ENCODE measurements around the gene DARS1.

The DARS1 gene

DNA sequence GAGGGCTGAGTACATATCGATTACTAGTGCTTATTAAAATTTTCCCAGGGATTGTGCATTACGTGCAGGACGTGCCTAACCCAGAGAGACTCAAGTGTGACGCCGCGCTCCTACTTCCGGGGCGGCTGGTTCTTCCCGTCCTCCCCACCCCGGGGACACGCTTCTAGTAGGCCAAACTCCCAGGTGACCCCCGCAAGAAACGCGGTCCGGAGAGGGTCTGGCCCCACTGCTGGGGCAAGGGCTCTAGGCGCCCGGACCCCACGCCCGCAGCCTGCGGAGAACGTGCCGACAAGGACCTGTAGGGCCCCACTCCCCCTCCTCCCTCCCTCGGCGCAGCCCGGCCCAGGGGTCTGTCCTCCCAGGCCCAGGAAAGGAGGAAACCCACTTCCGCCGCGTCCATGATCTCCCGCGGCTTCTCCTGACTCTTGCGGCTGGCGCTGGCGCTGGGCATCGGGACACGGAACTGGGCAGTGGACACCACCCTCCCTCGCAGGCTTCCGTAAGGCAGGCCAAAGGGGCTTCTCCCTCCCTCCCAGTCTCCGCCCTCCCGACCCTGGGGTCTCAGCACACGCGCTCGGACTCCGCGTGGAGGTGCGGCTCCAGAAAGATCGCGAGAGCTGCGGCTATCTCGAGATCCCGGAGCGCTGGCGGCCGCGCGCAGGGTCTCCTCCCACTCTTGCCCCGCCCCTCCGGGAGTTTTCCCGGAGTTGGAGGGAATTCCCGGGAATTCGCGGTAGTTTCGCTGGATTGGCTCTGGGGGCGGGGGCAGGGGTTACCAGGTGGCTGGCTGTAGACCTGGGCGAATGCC is at the start of gene DARS1:
DARS1 (minus strand) TSS at position 609 of the 808 bp plus-strand sequence; CDS start at position 451, 158 bp downstream.
- Mint-ChIP-seq H3K36me3 (ENCODE audit: low read depth) (peaks cover 45% of the 10 kb centered on the region), H3K27me3 (ENCODE audit: low read depth) (no peaks in the 10 kb centered on the region), H3K27ac (peak within 1 kb of the TSS; percentile 97), H3K4me1 (ENCODE audit: low read depth) (peaks cover 44% of the 10 kb centered on the region), H3K9me3 (peaks cover 4% of the 10 kb centered on the region), H3K4me3 (peak within 1 kb of the TSS; percentile 96)
- peak; percentile 88 for DNase-seq (ENCODE audit: low spot score)

DNA sequence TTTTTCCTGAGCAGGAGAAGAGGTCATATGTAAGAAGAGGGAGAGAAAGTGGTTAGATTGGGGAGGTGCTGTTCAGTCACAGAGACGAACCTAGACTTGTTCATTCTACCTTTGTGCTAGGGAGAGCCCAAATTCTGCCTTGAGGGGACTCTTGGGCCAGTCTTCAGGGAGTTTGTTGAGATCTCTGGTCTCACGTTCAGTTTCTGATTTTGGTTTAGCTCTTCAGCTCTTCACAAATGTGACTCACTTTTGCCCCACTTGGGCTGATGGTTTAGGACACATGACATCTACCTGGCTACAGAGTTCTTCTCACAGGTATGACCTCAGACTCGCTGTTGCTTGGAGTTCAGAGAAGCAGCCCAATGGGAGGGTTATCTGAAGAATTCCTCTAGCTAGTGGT is 49.2 kb upstream of the DARS1 start:
- no peak for DNase-seq (ENCODE audit: low spot score)
- no peak overlapping the region for H3K4me3 Mint-ChIP-seq
- H3K36me3 Mint-ChIP-seq (ENCODE audit: low read depth): no peaks in the 10 kb centered on the region
- no peak overlapping the region for H3K27ac Mint-ChIP-seq
- peaks cover 2% of the 10 kb centered on the region for H3K27me3 Mint-ChIP-seq (ENCODE audit: low read depth)
- H3K9me3 Mint-ChIP-seq: peaks cover 4% of the 10 kb centered on the region
- H3K4me1 Mint-ChIP-seq (ENCODE audit: low read depth): peaks cover 10% of the 10 kb centered on the region

DNA sequence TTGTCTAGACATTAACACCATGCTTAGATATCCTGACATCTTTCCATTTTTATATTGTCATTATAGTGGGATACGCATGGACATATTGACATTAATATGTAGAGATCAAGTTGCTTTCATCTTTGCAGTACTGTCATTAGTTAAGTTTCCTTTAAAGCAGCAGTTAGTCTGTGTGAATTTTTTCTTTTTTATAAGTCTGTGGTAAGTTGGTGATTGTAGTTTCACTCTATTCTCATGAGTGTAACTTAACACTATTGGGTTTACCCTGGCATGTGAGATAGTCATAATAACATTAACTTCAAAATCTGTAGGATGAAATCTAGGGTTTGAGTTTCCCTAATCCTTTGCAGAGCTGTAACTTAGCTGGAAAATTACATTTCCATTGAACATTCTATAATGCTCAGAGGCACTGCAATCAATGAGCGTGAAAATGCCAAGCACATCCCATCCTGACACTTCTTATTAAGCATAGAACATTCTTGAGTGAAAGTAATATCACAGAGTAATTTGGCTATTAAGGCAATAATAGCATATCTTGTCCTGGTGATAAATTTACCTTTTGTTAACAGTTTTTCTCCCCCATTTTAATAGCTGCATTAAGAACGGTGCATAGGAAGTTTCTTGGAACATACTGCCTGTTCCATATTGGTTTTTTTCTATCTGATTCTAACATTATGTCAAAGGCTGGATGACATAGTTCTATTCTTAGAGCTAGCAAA is 47.5 kb upstream of the DARS1 start:
- DNase-seq (ENCODE audit: low spot score): no peak
- Mint-ChIP-seq H3K36me3 (ENCODE audit: low read depth) (no peaks in the 10 kb centered on the region), H3K27ac (no peak overlapping the region), H3K9me3 (peaks cover 2% of the 10 kb centered on the region), H3K27me3 (ENCODE audit: low read depth) (peaks cover 2% of the 10 kb centered on the region), H3K4me3 (no peak overlapping the region), H3K4me1 (ENCODE audit: low read depth) (peaks cover 10% of the 10 kb centered on the region)

DNA sequence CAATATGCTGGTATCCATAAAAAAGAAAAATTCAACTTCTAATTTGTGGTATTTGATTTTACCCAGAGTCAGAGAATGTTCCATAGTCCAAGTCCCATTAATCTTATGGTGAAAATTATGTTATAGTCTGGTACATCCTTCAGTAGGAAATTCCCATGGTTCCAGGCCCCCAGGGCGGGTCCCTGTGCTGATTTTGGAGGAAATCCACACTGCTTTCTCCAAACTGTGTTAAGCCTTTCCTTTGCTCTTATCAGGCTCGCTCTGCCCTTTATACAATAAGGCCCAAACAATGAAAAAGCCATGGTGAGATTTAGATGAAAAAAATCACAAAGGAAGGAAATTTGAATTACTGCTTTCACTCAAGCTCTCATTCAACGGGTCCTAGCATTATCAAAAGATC is 46.8 kb upstream of the DARS1 start:
- Mint-ChIP-seq H3K27me3 (ENCODE audit: low read depth) (peaks cover 2% of the 10 kb centered on the region), H3K4me3 (no peak overlapping the region), H3K4me1 (ENCODE audit: low read depth) (peaks cover 10% of the 10 kb centered on the region), H3K36me3 (ENCODE audit: low read depth) (no peaks in the 10 kb centered on the region), H3K9me3 (no peaks in the 10 kb centered on the region), H3K27ac (no peak overlapping the region)
- no peak for DNase-seq (ENCODE audit: low spot score)

- Mint-ChIP-seq H3K4me1 (ENCODE audit: low read depth) (peaks cover 9% of the 10 kb centered on the region), H3K9me3 (no peaks in the 10 kb centered on the region), H3K36me3 (ENCODE audit: low read depth) (no peaks in the 10 kb centered on the region), H3K27ac (no peak overlapping the region), H3K4me3 (no peak overlapping the region), H3K27me3 (ENCODE audit: low read depth) (peaks cover 2% of the 10 kb centered on the region)
- no peak for DNase-seq (ENCODE audit: low spot score)
Measured at GRCh38 chr2:136031711-136032110, 46.3 kb upstream of the DARS1 start.

- Mint-ChIP-seq H3K9me3 (no peaks in the 10 kb centered on the region), H3K4me1 (ENCODE audit: low read depth) (peaks cover 11% of the 10 kb centered on the region), H3K27ac (no peak overlapping the region), H3K36me3 (ENCODE audit: low read depth) (no peaks in the 10 kb centered on the region), H3K27me3 (ENCODE audit: low read depth) (peaks cover 2% of the 10 kb centered on the region), H3K4me3 (no peak overlapping the region)
- no peak for DNase-seq (ENCODE audit: low spot score)
Measured at GRCh38 chr2:136030406-136030805, 45.0 kb upstream of the DARS1 start.

GRCh38 chr2:136029149-136029548 is 43.7 kb upstream of the DARS1 start:
- H3K4me1 Mint-ChIP-seq (ENCODE audit: low read depth): peaks cover 17% of the 10 kb centered on the region
- no peaks in the 10 kb centered on the region for H3K36me3 Mint-ChIP-seq (ENCODE audit: low read depth)
- no peaks in the 10 kb centered on the region for H3K27me3 Mint-ChIP-seq (ENCODE audit: low read depth)
- H3K4me3 Mint-ChIP-seq: no peak overlapping the region
- no peak overlapping the region for H3K27ac Mint-ChIP-seq
- no peaks in the 10 kb centered on the region for H3K9me3 Mint-ChIP-seq
- no peak for DNase-seq (ENCODE audit: low spot score)

DNA sequence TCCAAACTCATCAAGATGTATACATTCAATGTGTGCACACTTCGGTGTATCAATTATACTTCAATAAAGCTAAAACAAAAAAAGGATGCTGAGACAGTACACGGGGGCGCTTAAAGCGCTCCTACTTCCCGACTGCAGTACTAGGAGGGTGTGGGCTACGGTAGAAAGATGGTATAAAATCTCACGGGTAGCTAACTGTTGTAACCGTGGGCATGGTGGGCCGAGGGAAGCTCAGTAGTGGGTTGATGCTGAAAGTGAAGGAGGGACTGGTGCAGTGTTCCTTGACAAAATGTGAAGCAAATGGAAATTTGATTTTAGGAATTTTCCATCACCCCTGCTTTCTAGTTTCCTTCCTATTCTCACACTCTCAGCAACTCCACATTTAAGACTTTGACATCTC is 42.6 kb upstream of the DARS1 start:
- no peak overlapping the region for H3K4me3 Mint-ChIP-seq
- H3K27ac Mint-ChIP-seq: no peak overlapping the region
- no peaks in the 10 kb centered on the region for H3K36me3 Mint-ChIP-seq (ENCODE audit: low read depth)
- no peak for DNase-seq (ENCODE audit: low spot score)
- H3K9me3 Mint-ChIP-seq: no peaks in the 10 kb centered on the region
- peaks cover 19% of the 10 kb centered on the region for H3K4me1 Mint-ChIP-seq (ENCODE audit: low read depth)
- H3K27me3 Mint-ChIP-seq (ENCODE audit: low read depth): no peaks in the 10 kb centered on the region

DNA sequence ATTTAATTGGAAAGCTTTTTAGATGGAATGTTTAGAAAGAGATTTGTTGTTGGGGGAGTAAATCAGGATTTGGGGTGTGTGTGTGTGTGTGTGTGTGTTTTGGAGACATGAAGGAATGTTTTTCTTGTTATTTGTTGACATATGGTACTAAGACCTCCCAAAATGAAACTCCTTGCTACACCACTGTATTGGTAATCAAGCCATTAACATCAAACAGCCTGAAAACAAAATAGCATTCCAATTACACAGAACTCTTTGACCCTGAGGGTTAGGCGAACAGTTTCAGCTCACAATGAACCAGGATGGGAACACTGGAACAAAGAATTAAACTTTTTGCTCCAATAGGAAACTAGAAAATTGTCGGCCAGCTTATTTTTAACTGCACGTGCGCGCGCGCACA is 41.7 kb upstream of the DARS1 start:
- no peaks in the 10 kb centered on the region for H3K36me3 Mint-ChIP-seq (ENCODE audit: low read depth)
- no peaks in the 10 kb centered on the region for H3K27me3 Mint-ChIP-seq (ENCODE audit: low read depth)
- no peak overlapping the region for H3K27ac Mint-ChIP-seq
- H3K4me3 Mint-ChIP-seq: no peak overlapping the region
- no peak for DNase-seq (ENCODE audit: low spot score)
- peaks cover 20% of the 10 kb centered on the region for H3K4me1 Mint-ChIP-seq (ENCODE audit: low read depth)
- H3K9me3 Mint-ChIP-seq: no peaks in the 10 kb centered on the region

- H3K4me1 Mint-ChIP-seq (ENCODE audit: low read depth): peaks cover 16% of the 10 kb centered on the region
- peak; percentile 32 for DNase-seq (ENCODE audit: low spot score)
- no peak overlapping the region for H3K27ac Mint-ChIP-seq
- no peaks in the 10 kb centered on the region for H3K27me3 Mint-ChIP-seq (ENCODE audit: low read depth)
- no peak overlapping the region for H3K4me3 Mint-ChIP-seq
- no peaks in the 10 kb centered on the region for H3K9me3 Mint-ChIP-seq
- no peaks in the 10 kb centered on the region for H3K36me3 Mint-ChIP-seq (ENCODE audit: low read depth)
Measured at GRCh38 chr2:136025057-136025973, 39.9 kb upstream of the DARS1 start.

- Mint-ChIP-seq H3K4me3 (no peak overlapping the region), H3K9me3 (no peaks in the 10 kb centered on the region), H3K36me3 (ENCODE audit: low read depth) (no peaks in the 10 kb centered on the region), H3K27ac (no peak overlapping the region), H3K27me3 (ENCODE audit: low read depth) (no peaks in the 10 kb centered on the region), H3K4me1 (ENCODE audit: low read depth) (peaks cover 18% of the 10 kb centered on the region)
- no peak for DNase-seq (ENCODE audit: low spot score)
Measured at GRCh38 chr2:136024616-136025015, 39.2 kb upstream of the DARS1 start.

DNA sequence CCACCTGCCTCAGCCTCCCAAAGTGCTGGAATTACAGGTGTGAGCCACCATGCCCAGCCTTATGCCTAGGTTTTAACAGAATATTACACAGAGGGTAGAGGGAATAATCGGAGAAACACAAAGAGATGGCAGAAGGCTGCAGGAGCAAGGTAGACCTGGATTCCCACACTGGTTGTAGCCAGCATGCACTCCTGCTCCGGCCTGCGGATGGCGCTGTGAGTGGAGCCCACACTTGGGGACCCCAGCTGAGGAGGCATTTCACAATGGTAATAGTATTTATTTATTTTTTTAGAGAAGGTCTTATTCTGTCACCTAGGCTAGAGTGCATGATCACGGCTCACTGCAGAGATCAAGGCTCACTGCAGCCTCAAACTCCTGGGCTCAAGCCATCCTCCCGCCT is 38.8 kb upstream of the DARS1 start:
- Mint-ChIP-seq H3K4me3 (no peak overlapping the region), H3K27ac (no peak overlapping the region), H3K9me3 (no peaks in the 10 kb centered on the region), H3K4me1 (ENCODE audit: low read depth) (peaks cover 23% of the 10 kb centered on the region), H3K27me3 (ENCODE audit: low read depth) (no peaks in the 10 kb centered on the region), H3K36me3 (ENCODE audit: low read depth) (no peaks in the 10 kb centered on the region)
- DNase-seq (ENCODE audit: low spot score): no peak

DNA sequence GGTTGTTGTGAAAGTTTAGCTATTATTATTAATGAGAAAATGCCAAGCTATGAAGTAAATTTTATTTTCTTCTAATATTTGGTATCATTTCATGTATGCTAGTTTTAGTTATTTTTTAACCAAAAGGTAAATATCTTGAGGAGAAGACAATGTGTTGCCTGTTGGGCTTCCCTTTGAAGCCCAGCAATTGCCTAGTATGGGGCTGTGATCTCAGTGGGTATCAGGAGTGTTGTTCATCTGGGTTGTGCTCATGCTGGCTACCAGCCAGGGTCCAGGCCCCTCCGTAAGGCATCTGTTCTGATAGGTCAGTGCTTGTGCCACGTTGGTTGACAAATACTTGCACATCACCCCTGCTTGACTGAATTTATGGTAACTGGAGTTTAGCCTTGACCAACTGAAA is 38.0 kb upstream of the DARS1 start:
- H3K27ac Mint-ChIP-seq: no peak overlapping the region
- H3K27me3 Mint-ChIP-seq (ENCODE audit: low read depth): no peaks in the 10 kb centered on the region
- no peaks in the 10 kb centered on the region for H3K36me3 Mint-ChIP-seq (ENCODE audit: low read depth)
- peaks cover 27% of the 10 kb centered on the region for H3K4me1 Mint-ChIP-seq (ENCODE audit: low read depth)
- H3K4me3 Mint-ChIP-seq: no peak overlapping the region
- DNase-seq (ENCODE audit: low spot score): no peak
- H3K9me3 Mint-ChIP-seq: no peaks in the 10 kb centered on the region
